B cell (primary cell): ENCODE results near the gene CEP350. TPM values are rescaled to one million over a fixed set of nuclear protein-coding genes. Genes with fewer than 3 reads are reported as not detected.

Experiments
- ATAC-seq: fragments of 200-7000 bp; cut with Tn5 transposase; one replicate; pipeline ENCODE4 v1.10.0; 2021; ENCODE audit warnings: low read depth, mild to moderate bottlenecking, moderate number of reproducible peaks, moderate library complexity
- CTCF ChIA-PET: fragments of 350-600 bp; sonication (Branson Sonifier 250); formaldehyde crosslinking; loops from one replicate; lab custom pipeline; 2021; ENCODE audit warnings: antibody characterized with exemption, inconsistent platforms; lab: Charles Lee
- POLR2A ChIA-PET: fragments of 350-600 bp; sonication (Branson Sonifier 250); formaldehyde crosslinking; loops from one replicate; lab custom pipeline; 2021; ENCODE audit warnings: antibody characterized with exemption; lab: Charles Lee
- DNase-seq: peaks from one replicate; pipeline ENCODE4 v3.0.0; 2013
- H2AFZ ChIP-seq: 2 replicates; pipeline ENCODE4 v1.6.1; 2012; ENCODE audit warnings: mild to moderate bottlenecking, low read depth, low read length; ENCODE audit not compliant: insufficient read depth, poor library complexity, severe bottlenecking
- H3K27ac ChIP-seq, 2 donors: 1 replicate in 1 of 2; 2 replicates in 1 of 2; pipeline ENCODE4 v1.5.1; 2012 to 2013; ENCODE audit warnings: low read length in 2 of 2, mild to moderate bottlenecking in 2 of 2, moderate library complexity in 1 of 2
- H3K27me3 ChIP-seq, 4 experiments: fragments of 200-600 bp in 1 of 4; sonication (generic) in 1 of 4; replicated peaks in 1 of 4; 1 replicate in 2 of 4; 2 replicates in 2 of 4; pipeline versions ENCODE4 v1.6.1 to v1.7.0; 2013 to 2016; ENCODE audit warnings: low read length in 3 of 4, mild to moderate bottlenecking in 2 of 4, mixed read lengths in 1 of 4, moderate library complexity in 1 of 4; ENCODE audit not compliant: insufficient read depth in 4 of 4, control insufficient read depth in 3 of 4; ENCODE audit errors: control extremely low read depth in 1 of 4
- H3K36me3 ChIP-seq, 2 experiments: replicated peaks in 1 of 2; 1 replicate in 1 of 2; 2 replicates in 1 of 2; pipeline versions ENCODE4 v1.6.1 to v1.7.1; 2013; ENCODE audit warnings: low read length in 1 of 2; ENCODE audit not compliant: insufficient read depth in 2 of 2, control insufficient read depth in 1 of 2; ENCODE audit errors: control extremely low read depth in 1 of 2, extremely low read depth in 1 of 2
- H3K4me1 ChIP-seq, 2 donors: fragments of 200-600 bp in 1 of 2; sonication (generic) in 1 of 2; 1 replicate in 1 of 2; 2 replicates in 1 of 2; pipeline versions ENCODE4 v1.5.1 to v1.6.1; 2013 to 2017; ENCODE audit warnings: low read length in 2 of 2; ENCODE audit not compliant: control insufficient read depth in 2 of 2, insufficient read depth in 2 of 2
- H3K4me2 ChIP-seq: replicated peaks from 2 replicates; pipeline ENCODE3; 2012; ENCODE audit warnings: mild to moderate bottlenecking, low read depth, low read length; ENCODE audit not compliant: poor library complexity, severe bottlenecking
- H3K4me3 ChIP-seq, 5 experiments: fragments of 200-600 bp in 1 of 5; sonication (generic) in 1 of 5; 1 replicate in 3 of 5; 2 replicates in 2 of 5; pipeline versions ENCODE4 v1.5.1 to v1.7.0; 2011 to 2016; ENCODE audit warnings: low read length in 4 of 5, mild to moderate bottlenecking in 4 of 5, low read depth in 2 of 5, control low read depth in 1 of 5, moderate library complexity in 1 of 5; ENCODE audit not compliant: insufficient read depth in 1 of 5; ENCODE audit errors: control extremely low read depth in 1 of 5, extremely low read depth in 1 of 5
- H3K79me2 ChIP-seq: fragments of 200-600 bp; sonication (generic); one replicate; pipeline ENCODE4 v1.6.0; 2016; ENCODE audit warnings: low read length; ENCODE audit not compliant: control insufficient read depth, insufficient read depth
- H3K9ac ChIP-seq: fragments of 200-600 bp; sonication (generic); 2 replicates; pipeline ENCODE4 v1.6.1; 2017; ENCODE audit warnings: mild to moderate bottlenecking, low read length, moderate library complexity
- H3K9me3 ChIP-seq, 3 donors: one replicate each; pipeline versions ENCODE4 v1.6.1 to v1.7.1; 2013; ENCODE audit warnings: low read length in 2 of 3; ENCODE audit not compliant: control insufficient read depth in 2 of 3, insufficient read depth in 1 of 3; ENCODE audit errors: control extremely low read depth in 1 of 3
- H4K20me1 ChIP-seq: 2 replicates; pipeline ENCODE4 v1.6.0; 2012; ENCODE audit warnings: mild to moderate bottlenecking, low read length; ENCODE audit not compliant: insufficient read depth, control insufficient read depth, poor library complexity, severe bottlenecking
- H3K27ac Mint-ChIP-seq: one replicate; pipeline ENCODE4 v1.8.0; 2021; ENCODE audit warnings: mixed read lengths
- H3K27me3 Mint-ChIP-seq: one replicate; pipeline ENCODE4 v1.8.0; 2021; ENCODE audit warnings: mixed read lengths
- H3K4me1 Mint-ChIP-seq: one replicate; pipeline ENCODE4 v1.8.0; 2021; ENCODE audit warnings: mixed read lengths
- H3K4me3 Mint-ChIP-seq: one replicate; pipeline ENCODE4 v1.8.0; 2021; ENCODE audit warnings: mixed read lengths
- H3K9me3 Mint-ChIP-seq: one replicate; pipeline ENCODE4 v1.8.0; 2022; ENCODE audit warnings: mixed read lengths; ENCODE audit not compliant: insufficient read depth
- EZH2 ChIP-seq: IDR thresholded peaks from 2 replicates; pipeline ENCODE4 v1.6.1; 2012; ENCODE audit warnings: borderline replicate concordance, low read depth, mild to moderate bottlenecking, moderate library complexity, low read length; ENCODE audit not compliant: insufficient read depth, poor library complexity, severe bottlenecking
- WGBS: methylation state at CpG from one replicate; pipeline ENCODE4 v1.1.5; 2013; ENCODE audit warnings: missing lambda C conversion rate; ENCODE audit not compliant: insufficient coverage; 5-methylcytosine and 5-hydroxymethylcytosine counted together
- intact Hi-C: fragments of 100-400 bp; cut with micrococcal nuclease; formaldehyde crosslinking; loops from one replicate; pipeline ENCODE4 v1.10.0; 2022
- polyA plus RNA-seq: library from polyadenylated mRNA; depleted of rRNA; stranded (reverse); fragments of >200 nt; gene quantifications from 2 replicates; pipeline ENCODE4 v1.2.3, GENCODE V29; 2012
- total RNA-seq, 2 donors: library from RNA; stranded (reverse); fragments of 120-200 nt in 1 of 2; gene quantifications; 1 replicate in 1 of 2; 2 replicates in 1 of 2; pipeline versions ENCODE4 v1.2.3 to v1.2.4, GENCODE V29; 2013 to 2022
- TF ChIP-seq, protein P1 (sequence below): fragments of 200-600 bp; IDR thresholded peaks from one replicate; pipeline ENCODE4 v1.8.0; 2022; ENCODE audit warnings: antibody characterized with exemption, mild to moderate bottlenecking

The CEP350 gene
- total and polyA plus RNA-seq, 2 donors (not counting 1 experiment from before 2014, with no cell fraction given): 7.4 to 92.3 TPM

DNA sequence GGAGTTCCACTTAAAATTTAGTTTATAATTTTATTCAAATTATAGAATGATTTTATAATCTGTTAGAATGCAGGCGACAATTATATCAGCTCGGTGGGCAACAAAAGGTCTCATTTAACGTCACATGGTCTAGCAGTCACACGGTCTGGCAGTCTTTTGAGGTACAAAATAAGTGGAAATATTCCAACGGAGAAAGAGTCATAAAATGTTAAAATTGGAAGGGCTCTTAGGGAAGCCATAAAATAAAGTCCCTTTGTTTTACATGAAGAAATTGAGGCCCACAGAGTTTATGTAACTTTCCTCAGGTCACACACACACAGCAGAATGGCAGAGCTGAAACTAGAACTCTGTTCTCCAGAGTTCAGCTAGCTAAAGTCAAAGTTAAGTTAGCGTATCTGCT, 115.7 kb downstream of the CEP350 start:
- DNase-seq (no peak), ATAC-seq (no peak)
- no peak overlapping the region for H3K4me3 ChIP-seq
- no peaks in the 10 kb centered on the region for H3K79me2 ChIP-seq
- TF ChIP-seq, protein P1, sequence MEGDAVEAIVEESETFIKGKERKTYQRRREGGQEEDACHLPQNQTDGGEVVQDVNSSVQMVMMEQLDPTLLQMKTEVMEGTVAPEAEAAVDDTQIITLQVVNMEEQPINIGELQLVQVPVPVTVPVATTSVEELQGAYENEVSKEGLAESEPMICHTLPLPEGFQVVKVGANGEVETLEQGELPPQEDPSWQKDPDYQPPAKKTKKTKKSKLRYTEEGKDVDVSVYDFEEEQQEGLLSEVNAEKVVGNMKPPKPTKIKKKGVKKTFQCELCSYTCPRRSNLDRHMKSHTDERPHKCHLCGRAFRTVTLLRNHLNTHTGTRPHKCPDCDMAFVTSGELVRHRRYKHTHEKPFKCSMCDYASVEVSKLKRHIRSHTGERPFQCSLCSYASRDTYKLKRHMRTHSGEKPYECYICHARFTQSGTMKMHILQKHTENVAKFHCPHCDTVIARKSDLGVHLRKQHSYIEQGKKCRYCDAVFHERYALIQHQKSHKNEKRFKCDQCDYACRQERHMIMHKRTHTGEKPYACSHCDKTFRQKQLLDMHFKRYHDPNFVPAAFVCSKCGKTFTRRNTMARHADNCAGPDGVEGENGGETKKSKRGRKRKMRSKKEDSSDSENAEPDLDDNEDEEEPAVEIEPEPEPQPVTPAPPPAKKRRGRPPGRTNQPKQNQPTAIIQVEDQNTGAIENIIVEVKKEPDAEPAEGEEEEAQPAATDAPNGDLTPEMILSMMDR: no peak
- no peak overlapping the region for H3K27ac ChIP-seq
- intact Hi-C loops: loop anchor here (10.0 kb wide), 1 partner anchor 45 kb away; no protein-coding TSS in a partner anchor
- Mint-ChIP-seq H3K4me3 (no peak overlapping the region), H3K27me3 (no peaks in the 10 kb centered on the region), H3K4me1 (no peaks in the 10 kb centered on the region), H3K9me3 (no peaks in the 10 kb centered on the region), H3K27ac (no peak overlapping the region)
- H3K4me1 ChIP-seq: no peaks in the 10 kb centered on the region
- POLR2A ChIA-PET: no interaction called here
- H3K27me3 ChIP-seq: no peaks in the 10 kb centered on the region
- CTCF ChIA-PET: no interaction called here
- H4K20me1 ChIP-seq: no peaks in the 10 kb centered on the region
- no CpG with 5 or more reads among the region's 6 CpGs for WGBS
- H3K36me3 ChIP-seq: peaks cover 10 to 61% of the 10 kb centered on the region in 2 experiments
- H3K9ac ChIP-seq: no peak overlapping the region
- no peak overlapping the region for H2AFZ ChIP-seq
- H3K9me3 ChIP-seq: no peaks in the 10 kb centered on the region
- H3K4me2 ChIP-seq: no peak overlapping the region

DNA sequence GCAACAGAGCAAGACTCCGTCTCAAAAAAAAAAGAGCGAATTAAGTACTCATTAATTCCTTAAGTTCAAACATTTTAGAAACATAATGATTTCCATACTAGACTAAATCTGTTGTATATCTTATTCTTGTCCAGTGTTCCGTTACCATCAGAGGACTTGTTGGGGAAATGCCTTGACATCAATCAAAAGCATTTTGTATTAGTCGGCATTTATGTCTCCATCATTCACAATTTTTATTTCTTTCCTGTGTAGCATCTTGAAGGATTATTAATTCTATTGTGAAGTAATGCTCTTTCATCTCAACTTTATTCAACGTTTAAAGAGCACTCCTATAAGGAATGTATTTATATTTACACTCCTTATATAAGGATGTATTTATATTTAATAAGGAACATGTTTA, 117.1 kb downstream of the CEP350 start:
- no peak overlapping the region for H3K27ac ChIP-seq
- ChIA-PET POLR2A (no interaction called here), CTCF (no interaction called here)
- H3K27me3 ChIP-seq: no peaks in the 10 kb centered on the region
- H3K79me2 ChIP-seq: no peaks in the 10 kb centered on the region
- peaks cover 10 to 65% of the 10 kb centered on the region in 2 experiments for H3K36me3 ChIP-seq
- H3K27ac Mint-ChIP-seq: no peak overlapping the region
- H3K9ac ChIP-seq: no peak overlapping the region
- no peaks in the 10 kb centered on the region for H3K27me3 Mint-ChIP-seq
- H3K4me1 ChIP-seq: no peaks in the 10 kb centered on the region
- no peak overlapping the region for H3K4me3 Mint-ChIP-seq
- no peak for TF ChIP-seq EZH2
- TF ChIP-seq, protein P1: no peak
- DNase-seq: no peak
- intact Hi-C loops: loop anchor here (10.0 kb wide), 1 partner anchor 47 kb away; no protein-coding TSS in a partner anchor
- H3K9me3 ChIP-seq: no peaks in the 10 kb centered on the region
- H3K4me1 Mint-ChIP-seq: no peaks in the 10 kb centered on the region
- no peaks in the 10 kb centered on the region for H4K20me1 ChIP-seq
- no peak overlapping the region for H2AFZ ChIP-seq
- H3K4me3 ChIP-seq: no peak overlapping the region
- no peaks in the 10 kb centered on the region for H3K9me3 Mint-ChIP-seq
- no peak for ATAC-seq
- H3K4me2 ChIP-seq: no peak overlapping the region
- WGBS: no CpG with 5 or more reads among the region's 5 CpGs
